Calu3 (cell line): ENCODE data around the gene C22orf39. TPM values are rescaled to one million over a fixed set of nuclear protein-coding genes. Genes with fewer than 3 reads are reported as not detected.

Experiments used
- BruUV-seq: library from RNA; stranded (reverse); fragments of 400-500 nt; replicated peaks from 2 replicates; lab custom pipeline; 2021; lab: Mats Ljungman, UMichigan
- CTCF ChIA-PET: fragments of 300-600 bp; sonication (Branson Sonifier 250); formaldehyde crosslinking; loops from one replicate; lab custom pipeline; 2022; ENCODE audit warnings: antibody characterized with exemption; lab: Charles Lee
- DNase-seq: peaks from one replicate; pipeline ENCODE4 v3.0.0; 2022
- H3K27ac Mint-ChIP-seq: one replicate; pipeline ENCODE4 v1.8.0; 2022; ENCODE audit warnings: mixed read lengths; ENCODE audit not compliant: unreplicated experiment
- H3K27me3 Mint-ChIP-seq: one replicate; pipeline ENCODE4 v1.8.0; 2022; ENCODE audit warnings: mixed read lengths; ENCODE audit not compliant: unreplicated experiment
- H3K36me3 Mint-ChIP-seq: one replicate; pipeline ENCODE4 v1.8.0; 2022; ENCODE audit warnings: mild to moderate bottlenecking, moderate library complexity, mixed read lengths; ENCODE audit not compliant: insufficient read depth, unreplicated experiment
- H3K4me1 Mint-ChIP-seq: one replicate; pipeline ENCODE4 v1.8.0; 2022; ENCODE audit warnings: mild to moderate bottlenecking, low read depth, mixed read lengths; ENCODE audit not compliant: unreplicated experiment
- H3K4me3 Mint-ChIP-seq: one replicate; pipeline ENCODE4 v1.8.0; 2022; ENCODE audit warnings: mild to moderate bottlenecking, low read depth, moderate library complexity, mixed read lengths; ENCODE audit not compliant: unreplicated experiment
- H3K9me3 Mint-ChIP-seq: one replicate; pipeline ENCODE4 v1.8.0; 2022; ENCODE audit warnings: low read depth, mixed read lengths; ENCODE audit not compliant: unreplicated experiment
- intact Hi-C: fragments of 100-400 bp; cut with micrococcal nuclease; formaldehyde crosslinking; loops from one replicate; pipeline ENCODE4 v1.10.0; 2022; ENCODE audit not compliant: unreplicated experiment
- total RNA-seq: library from RNA; stranded (reverse); gene quantifications from 2 replicates; pipeline ENCODE4 v1.2.3, GENCODE V29; 2022
- TF ChIP-seq, protein P1 (sequence below): fragments of 200-600 bp; IDR thresholded peaks from one replicate; pipeline ENCODE4 v1.8.0; 2022; ENCODE audit warnings: antibody characterized with exemption; ENCODE audit not compliant: unreplicated experiment

The C22orf39 gene
- total RNA-seq, 1 experiment from 2014 or later: 15.7 TPM

- Mint-ChIP-seq H3K27me3 (no peaks in the 10 kb centered on the region), H3K27ac (no peak overlapping the region), H3K4me1 (no peaks in the 10 kb centered on the region), H3K4me3 (no peak overlapping the region), H3K9me3 (no peaks in the 10 kb centered on the region), H3K36me3 (peaks cover 20% of the 10 kb centered on the region)
- intact Hi-C loops: no loop called here
- CTCF ChIA-PET: interaction anchor here (0.6 kb wide), 1 partner anchor 126 kb away, joined by 3 read pairs; no protein-coding TSS in a partner anchor
- no peak for DNase-seq
- BruUV-seq: no TSS peak
- TF ChIP-seq, protein P1, sequence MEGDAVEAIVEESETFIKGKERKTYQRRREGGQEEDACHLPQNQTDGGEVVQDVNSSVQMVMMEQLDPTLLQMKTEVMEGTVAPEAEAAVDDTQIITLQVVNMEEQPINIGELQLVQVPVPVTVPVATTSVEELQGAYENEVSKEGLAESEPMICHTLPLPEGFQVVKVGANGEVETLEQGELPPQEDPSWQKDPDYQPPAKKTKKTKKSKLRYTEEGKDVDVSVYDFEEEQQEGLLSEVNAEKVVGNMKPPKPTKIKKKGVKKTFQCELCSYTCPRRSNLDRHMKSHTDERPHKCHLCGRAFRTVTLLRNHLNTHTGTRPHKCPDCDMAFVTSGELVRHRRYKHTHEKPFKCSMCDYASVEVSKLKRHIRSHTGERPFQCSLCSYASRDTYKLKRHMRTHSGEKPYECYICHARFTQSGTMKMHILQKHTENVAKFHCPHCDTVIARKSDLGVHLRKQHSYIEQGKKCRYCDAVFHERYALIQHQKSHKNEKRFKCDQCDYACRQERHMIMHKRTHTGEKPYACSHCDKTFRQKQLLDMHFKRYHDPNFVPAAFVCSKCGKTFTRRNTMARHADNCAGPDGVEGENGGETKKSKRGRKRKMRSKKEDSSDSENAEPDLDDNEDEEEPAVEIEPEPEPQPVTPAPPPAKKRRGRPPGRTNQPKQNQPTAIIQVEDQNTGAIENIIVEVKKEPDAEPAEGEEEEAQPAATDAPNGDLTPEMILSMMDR: no peak
These were observed 41.2 kb downstream of the C22orf39 start for GRCh38 chr22:19406281-19406811.

DNA sequence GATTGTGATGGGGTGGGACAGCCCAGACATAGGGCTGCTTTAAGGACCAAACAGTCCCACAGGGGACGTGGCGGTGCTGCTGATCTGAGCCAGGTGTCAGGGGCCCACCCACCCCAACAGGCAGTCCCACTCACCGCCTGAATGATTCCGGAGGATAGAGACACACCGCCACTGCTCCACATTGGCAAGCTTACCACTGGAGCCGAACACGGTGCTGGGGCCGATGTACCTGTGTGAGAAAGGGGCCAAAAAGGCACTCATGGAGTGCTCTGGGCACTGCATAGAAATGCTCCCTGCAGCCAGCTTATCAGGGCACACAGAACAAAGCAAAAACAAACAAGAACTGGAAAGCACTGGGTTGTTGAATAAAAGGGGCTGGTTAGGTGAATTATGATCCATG is 41.9 kb downstream of the C22orf39 start:
- H3K27ac Mint-ChIP-seq: no peak overlapping the region
- TF ChIP-seq, protein P1: no peak
- intact Hi-C loops: no loop called here
- H3K27me3 Mint-ChIP-seq: no peaks in the 10 kb centered on the region
- no peak for DNase-seq
- no peaks in the 10 kb centered on the region for H3K9me3 Mint-ChIP-seq
- BruUV-seq: no TSS peak
- peaks cover 20% of the 10 kb centered on the region for H3K36me3 Mint-ChIP-seq
- CTCF ChIA-PET: no interaction called here
- H3K4me3 Mint-ChIP-seq: no peak overlapping the region
- no peaks in the 10 kb centered on the region for H3K4me1 Mint-ChIP-seq

- no peak overlapping the region for H3K4me3 Mint-ChIP-seq
- BruUV-seq: no TSS peak
- CTCF ChIA-PET: no interaction called here
- peaks cover 20% of the 10 kb centered on the region for H3K36me3 Mint-ChIP-seq
- no peak overlapping the region for H3K27ac Mint-ChIP-seq
- intact Hi-C loops: no loop called here
- H3K9me3 Mint-ChIP-seq: no peaks in the 10 kb centered on the region
- no peaks in the 10 kb centered on the region for H3K27me3 Mint-ChIP-seq
- TF ChIP-seq, protein P1: no peak
- no peaks in the 10 kb centered on the region for H3K4me1 Mint-ChIP-seq
- DNase-seq: no peak
These were observed 42.4 kb downstream of the C22orf39 start for GRCh38 chr22:19405133-19405532.

DNA sequence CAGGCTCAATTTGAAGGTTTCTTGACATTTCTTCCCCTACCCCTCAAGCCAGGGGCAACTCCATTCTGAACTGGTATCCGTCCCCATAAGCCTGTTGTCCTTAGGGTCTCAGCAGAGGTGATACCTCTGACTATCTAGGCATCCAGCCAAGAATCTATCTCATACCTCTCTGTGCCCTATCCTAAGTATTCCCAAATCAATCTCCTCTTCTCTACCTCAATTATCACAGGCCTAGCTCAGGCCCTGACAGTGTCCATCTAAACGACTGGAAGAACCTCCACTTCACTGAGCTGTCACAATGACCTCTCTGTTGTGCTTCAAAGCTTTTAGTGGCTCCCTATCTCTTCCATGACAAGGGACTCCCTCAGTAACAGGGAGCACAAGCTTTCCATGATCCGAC is 42.8 kb downstream of the C22orf39 start:
- Mint-ChIP-seq H3K4me1 (no peaks in the 10 kb centered on the region), H3K27me3 (no peaks in the 10 kb centered on the region), H3K4me3 (no peak overlapping the region), H3K36me3 (peaks cover 17% of the 10 kb centered on the region), H3K9me3 (no peaks in the 10 kb centered on the region), H3K27ac (no peak overlapping the region)
- TF ChIP-seq, protein P1: no peak
- BruUV-seq: no TSS peak
- intact Hi-C loops: no loop called here
- DNase-seq: no peak
- CTCF ChIA-PET: no interaction called here
